Psoas muscle (tissue), 8 donors: ENCODE measurements around the gene CCNQ. TPM values are rescaled to one million over a fixed set of nuclear protein-coding genes. Genes with fewer than 3 reads are reported as not detected.
A peak's percentile ranks its signal among the peaks of the same experiment; 100 is the strongest.

Experiments used
- ATAC-seq, 4 donors: fragments of 200-7000 bp; cut with Tn5 transposase; one replicate each; pipeline ENCODE4 v1.9.1; 2020; ENCODE audit warnings: moderate library complexity in 3 of 4, mild to moderate bottlenecking in 2 of 4
- DNase-seq, 2 donors: peaks; one replicate each; pipeline ENCODE4 v3.0.0-alpha.2; 2020
- H3K27ac ChIP-seq: fragments of 200-600 bp; one replicate; pipeline ENCODE4 v1.8.0; 2022
- H3K27me3 ChIP-seq, 3 donors: fragments of 200-600 bp in 1 of 3; one replicate each; pipeline versions ENCODE4 v1.6.1 to v1.8.0; 2013 to 2022; ENCODE audit warnings: low read length in 2 of 3, mild to moderate bottlenecking in 2 of 3, moderate library complexity in 1 of 3; ENCODE audit not compliant: insufficient read depth in 3 of 3
- H3K36me3 ChIP-seq, 2 donors: fragments of 200-600 bp in 1 of 2; one replicate each; pipeline versions ENCODE4 v1.6.1 to v1.8.0; 2013 to 2022; ENCODE audit warnings: low read depth in 1 of 2, mild to moderate bottlenecking in 1 of 2, moderate library complexity in 1 of 2; ENCODE audit not compliant: insufficient read depth in 1 of 2
- H3K4me1 ChIP-seq: fragments of 200-600 bp; one replicate; pipeline ENCODE4 v1.8.0; 2022
- H3K4me3 ChIP-seq: fragments of 200-600 bp; one replicate; pipeline ENCODE4 v1.8.0; 2022; ENCODE audit warnings: mild to moderate bottlenecking
- H3K9me3 ChIP-seq: fragments of 200-600 bp; one replicate; pipeline ENCODE4 v1.8.0; 2022
- whole genome bisulfite sequencing, 3 donors: extraction: QIAGEN DNeasy Blood & Tissue Kit; methylation state at CpG; one replicate each; pipeline versions ENCODE4 v1.1.6 to v1.1.7; 2013; 5-methylcytosine and 5-hydroxymethylcytosine counted together
- intact Hi-C, 2 donors: fragments of 100-400 bp; cut with DNase I; formaldehyde crosslinking; loops; one replicate each; pipeline versions ENCODE4 v1.11.0 to v1.14.2; 2022
- polyA plus RNA-seq, 3 donors: library from polyadenylated mRNA; stranded (reverse); fragments of 200-250 nt; gene quantifications; one replicate each; pipeline ENCODE4 v1.2.3, GENCODE V29; 2013
- total RNA-seq, 4 donors: library from RNA; stranded (reverse); fragmentation: NEBNext Ultra II Directional in 2 of 4; extraction: Animal tissue kit (Norgen Biotek cat#: 25700) in 2 of 4; gene quantifications; one replicate each; pipeline versions ENCODE4 v1.2.1 to v1.2.4, GENCODE V29; 2021 to 2023
- TF ChIP-seq, protein P1 (sequence below): fragments of 200-600 bp; IDR thresholded peaks from one replicate; pipeline ENCODE4 v1.8.0; 2022; ENCODE audit warnings: antibody characterized with exemption
- donor health status: healthy with polysubstance abuse.
- donor health status: DM: no; HTN: no; CAD: no; lungs with moderate emphysema.
- donor health status: Bipolar disorder and iron deficiency.
- donor health status: healthy.
- donor health status: DM: yes; HTN: yes; CAD: no.
- donor health status: DM: no; HTN: no; CAD: no.
- donor health status: DM: no; HTN: no; CAD: no.
- donor health status: DM: yes; HTN: yes; CAD: no.

CCNQ gene
- total and polyA plus RNA-seq, 7 donors = 17.0 to 53.5 (median 34.3) TPM

- intact Hi-C loops = no loop called here
- ATAC-seq = no peak
- Histone ChIP-seq H3K36me3 (no peaks in the 10 kb centered on the region), H3K9me3 (no peaks in the 10 kb centered on the region), H3K4me3 (no peak overlapping the region), H3K27ac (no peak overlapping the region), H3K27me3 (peaks cover 0 to 17% (median 0%) of the 10 kb centered on the region in 3 donors), H3K4me1 (no peaks in the 10 kb centered on the region)
- TF ChIP-seq, protein P1, sequence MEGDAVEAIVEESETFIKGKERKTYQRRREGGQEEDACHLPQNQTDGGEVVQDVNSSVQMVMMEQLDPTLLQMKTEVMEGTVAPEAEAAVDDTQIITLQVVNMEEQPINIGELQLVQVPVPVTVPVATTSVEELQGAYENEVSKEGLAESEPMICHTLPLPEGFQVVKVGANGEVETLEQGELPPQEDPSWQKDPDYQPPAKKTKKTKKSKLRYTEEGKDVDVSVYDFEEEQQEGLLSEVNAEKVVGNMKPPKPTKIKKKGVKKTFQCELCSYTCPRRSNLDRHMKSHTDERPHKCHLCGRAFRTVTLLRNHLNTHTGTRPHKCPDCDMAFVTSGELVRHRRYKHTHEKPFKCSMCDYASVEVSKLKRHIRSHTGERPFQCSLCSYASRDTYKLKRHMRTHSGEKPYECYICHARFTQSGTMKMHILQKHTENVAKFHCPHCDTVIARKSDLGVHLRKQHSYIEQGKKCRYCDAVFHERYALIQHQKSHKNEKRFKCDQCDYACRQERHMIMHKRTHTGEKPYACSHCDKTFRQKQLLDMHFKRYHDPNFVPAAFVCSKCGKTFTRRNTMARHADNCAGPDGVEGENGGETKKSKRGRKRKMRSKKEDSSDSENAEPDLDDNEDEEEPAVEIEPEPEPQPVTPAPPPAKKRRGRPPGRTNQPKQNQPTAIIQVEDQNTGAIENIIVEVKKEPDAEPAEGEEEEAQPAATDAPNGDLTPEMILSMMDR = no peak
- 85 to 96% (median 96%) methylated on average over 19 of the region's 19 CpGs for WGBS, 3 donors
- DNase-seq = peak in 1 of 2 donors; percentile 21
Measured at GRCh38 chrX:153631907-153632594, 33.1 kb upstream of the CCNQ start.

DNA sequence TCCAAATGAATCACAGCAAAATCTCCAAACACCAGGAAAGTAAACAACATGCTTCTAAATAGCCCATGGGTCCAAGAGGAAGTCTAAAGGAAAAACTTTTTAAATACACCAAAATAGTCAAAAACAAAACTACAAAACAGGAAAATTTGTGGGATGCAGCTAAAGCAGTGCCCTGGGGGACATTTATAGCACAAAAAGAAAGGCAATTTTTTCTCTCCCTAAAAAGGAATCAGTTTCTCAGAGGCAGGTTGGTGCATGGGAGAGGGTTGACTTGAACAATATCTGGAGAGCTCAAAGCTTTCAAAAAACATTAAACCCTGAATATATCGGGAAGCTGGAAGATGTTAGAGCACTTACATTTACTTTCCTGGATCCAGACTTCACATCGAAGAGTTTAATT, 32.4 kb upstream of the CCNQ start:
- Histone ChIP-seq H3K4me1 (no peaks in the 10 kb centered on the region), H3K27ac (no peak overlapping the region), H3K9me3 (no peaks in the 10 kb centered on the region), H3K36me3 (no peaks in the 10 kb centered on the region), H3K4me3 (no peak overlapping the region), H3K27me3 (peaks cover 0 to 17% (median 0%) of the 10 kb centered on the region in 3 donors)
- intact Hi-C loops = no loop called here
- 90 to 97% (median 94%) methylated on average over 2 of the region's 2 CpGs for WGBS, 3 donors
- TF ChIP-seq, protein P1 = no peak
- ATAC-seq (no peak), DNase-seq (no peak)

DNA sequence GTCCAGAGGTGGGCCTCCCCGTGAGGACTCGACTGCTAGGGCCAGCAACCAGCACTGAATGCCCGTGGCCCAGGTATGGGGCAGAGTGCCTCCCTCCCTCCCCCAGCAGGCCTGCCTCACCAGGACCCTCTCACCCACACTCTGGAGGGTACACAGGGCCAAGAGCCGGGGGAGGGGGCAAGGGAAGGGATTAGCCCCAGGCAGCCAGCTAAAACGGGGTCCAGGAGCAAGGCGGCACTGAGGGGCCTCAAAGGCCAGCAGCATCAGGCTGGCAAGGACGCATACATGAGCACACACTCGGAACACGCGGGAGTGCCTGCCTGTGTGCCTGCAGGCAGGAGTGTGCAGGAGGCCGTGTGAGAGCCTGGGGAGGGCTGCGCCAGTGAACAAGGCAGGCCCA, 29.7 kb upstream of the CCNQ start:
- Histone ChIP-seq H3K4me3 (no peak overlapping the region), H3K4me1 (no peaks in the 10 kb centered on the region), H3K27ac (no peak overlapping the region), H3K36me3 (no peaks in the 10 kb centered on the region), H3K27me3 (peaks cover 0 to 25% (median 0%) of the 10 kb centered on the region in 3 donors), H3K9me3 (no peaks in the 10 kb centered on the region)
- DNase-seq (peak in 1 of 2 donors; percentile 38), ATAC-seq (no peak)
- intact Hi-C loops = no loop called here
- TF ChIP-seq, protein P1 = no peak
- 87 to 90% (median 88%) methylated on average over 9 to 12 of the region's 12 CpGs for WGBS, 3 donors

GRCh38 chrX:153628129-153628528, 29.2 kb upstream of the CCNQ start:
- H3K4me3 ChIP-seq = no peak overlapping the region
- ATAC-seq (no peak), DNase-seq (no peak)
- TF ChIP-seq, protein P1 = no peak
- WGBS, 3 donors = 92 to 94% (median 93%) methylated on average over 8 of the region's 8 CpGs
- H3K4me1 ChIP-seq = no peaks in the 10 kb centered on the region
- H3K27ac ChIP-seq = no peak overlapping the region
- H3K36me3 ChIP-seq = no peaks in the 10 kb centered on the region
- intact Hi-C loops = no loop called here
- H3K9me3 ChIP-seq = no peaks in the 10 kb centered on the region
- peaks cover 0 to 25% (median 0%) of the 10 kb centered on the region in 3 donors for H3K27me3 ChIP-seq
